ENCODE results near the gene ADK. TPM values are rescaled to one million over a fixed set of nuclear protein-coding genes. Genes with fewer than 3 reads are reported as not detected.

The ADK gene
- total and polyA plus RNA-seq, 2 of the 4 experiments (the other 2 are of a cell fraction): 30.6 to 40.9 TPM

DNA sequence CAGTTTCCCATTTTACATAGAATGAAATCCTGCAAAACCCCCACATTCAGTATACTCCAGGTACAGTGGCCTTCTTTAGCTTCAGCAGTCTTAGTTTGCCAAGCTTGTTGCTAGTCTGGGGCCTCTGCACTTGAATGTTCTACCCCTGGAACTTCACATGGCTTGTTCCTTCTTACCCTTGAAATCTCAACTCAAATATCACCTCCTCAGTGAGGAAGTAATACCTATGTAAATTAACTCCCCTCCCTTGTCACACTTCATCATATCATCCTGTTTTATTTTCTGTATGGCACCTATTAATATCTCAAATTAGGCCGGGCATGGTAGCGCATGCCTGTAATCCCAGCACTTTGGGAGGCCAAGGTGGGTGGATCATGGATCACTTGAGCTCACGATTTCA is 511.6 kb downstream of the ADK start:
- Histone ChIP-seq H2AK5ac (ENCODE audit: low read depth, low read length) (no peak overlapping the region), H2BK15ac (ENCODE audit: low read depth, low read length) (no peak overlapping the region), H3K14ac (replicated peaks; ENCODE audit: low read depth, low read length) (no peak overlapping the region), H3K4me3 (ENCODE audit: insufficient read depth, low read depth, low read length) (no peak overlapping the region), H3K9me3 (ENCODE audit: control insufficient read depth, insufficient read depth, low read length) (no peaks in the 10 kb centered on the region), H2BK20ac (ENCODE audit: low read depth, low read length) (no peak overlapping the region), H4K20me1 (ENCODE audit: insufficient read depth, low read length) (no peaks in the 10 kb centered on the region), H4K8ac (ENCODE audit: low read depth in 2 of 2, low read length in 2 of 2) (no peak overlapping the region), H3K9ac (ENCODE audit: low read depth, low read length) (no peak overlapping the region), H3K27me3 (ENCODE audit: control insufficient read depth, insufficient read depth, low read length) (no peaks in the 10 kb centered on the region), H3K4me1 (ENCODE audit: control insufficient read depth, insufficient read depth, low read length) (no peaks in the 10 kb centered on the region), H3K56ac (ENCODE audit: extremely low read depth, insufficient read depth, low read length) (no peak overlapping the region), H2AFZ (replicated peaks; ENCODE audit: low read length, poor library complexity) (no peak overlapping the region), H3K4ac (ENCODE audit: low read depth, low read length) (no peak overlapping the region), H2BK120ac (ENCODE audit: low read depth, low read length) (no peak overlapping the region), H3K36me3 (ENCODE audit: control insufficient read depth, insufficient read depth, low read length) (no peaks in the 10 kb centered on the region), H3K23ac (ENCODE audit: low read depth, low read length) (no peak overlapping the region), H3K79me1 (ENCODE audit: low read depth in 1 of 2, low read length in 2 of 2) (0 out of 4 replicates have a peak, but pooled peaks cover 0 to 4% of the 10 kb centered on the region in 2 experiments), H3K9me1 (ENCODE audit: insufficient read depth, low read length) (no peaks in the 10 kb centered on the region), H2AK9ac (replicated peaks; ENCODE audit: low read depth, low read length, poor library complexity) (no peak overlapping the region), H3K18ac (ENCODE audit: low read depth, low read length) (no peak overlapping the region), H3K4me2 (ENCODE audit: low read depth, low read length) (no peak overlapping the region), H3K27ac (ENCODE audit: insufficient read depth, low read length) (no peak overlapping the region), H2BK5ac (ENCODE audit: low read depth, low read length, poor library complexity, severe bottlenecking) (no peak overlapping the region), H4K5ac (ENCODE audit: low read depth, low read length) (no peak overlapping the region), H4K91ac (ENCODE audit: insufficient read depth, low read depth, low read length) (no peak overlapping the region)
- dilution Hi-C loops (cut with HindIII; ENCODE audit: low sequenced_read_pairs, unreplicated experiment) (no loop called here), intact Hi-C loops (cut with micrococcal nuclease) (no loop called here), in situ Hi-C loops (cut with MboI; ENCODE audit: low sequenced_read_pairs) (no loop called here)
- ATAC-seq (ENCODE audit: low read depth): no peak
- ChIA-PET POLR2A (ENCODE audit: unreplicated experiment) (no interaction called here), CTCF (no interaction called here)
- WGBS, 2 experiments (ENCODE audit: extremely low coverage in 2 of 2, insufficient read length in 1 of 2): no CpG with 5 or more reads among the region's 3 CpGs
- no peak for TF ChIP-seq FOS (IDR thresholded peaks at IDR 0.05; ENCODE audit: low read depth, low read length)
- no peak for TF ChIP-seq MAFK (IDR thresholded peaks at IDR 0.05; ENCODE audit: low read depth, low read length)
- TF ChIP-seq CEBPB (IDR thresholded peaks at IDR 0.05; ENCODE audit: low read depth, low read length): no peak
- TF ChIP-seq, protein P1, sequence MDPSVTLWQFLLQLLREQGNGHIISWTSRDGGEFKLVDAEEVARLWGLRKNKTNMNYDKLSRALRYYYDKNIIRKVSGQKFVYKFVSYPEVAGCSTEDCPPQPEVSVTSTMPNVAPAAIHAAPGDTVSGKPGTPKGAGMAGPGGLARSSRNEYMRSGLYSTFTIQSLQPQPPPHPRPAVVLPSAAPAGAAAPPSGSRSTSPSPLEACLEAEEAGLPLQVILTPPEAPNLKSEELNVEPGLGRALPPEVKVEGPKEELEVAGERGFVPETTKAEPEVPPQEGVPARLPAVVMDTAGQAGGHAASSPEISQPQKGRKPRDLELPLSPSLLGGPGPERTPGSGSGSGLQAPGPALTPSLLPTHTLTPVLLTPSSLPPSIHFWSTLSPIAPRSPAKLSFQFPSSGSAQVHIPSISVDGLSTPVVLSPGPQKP (IDR thresholded peaks at IDR 0.05; ENCODE audit: borderline replicate concordance, low read depth, low read length): no peak
- TF ChIP-seq, protein P2, sequence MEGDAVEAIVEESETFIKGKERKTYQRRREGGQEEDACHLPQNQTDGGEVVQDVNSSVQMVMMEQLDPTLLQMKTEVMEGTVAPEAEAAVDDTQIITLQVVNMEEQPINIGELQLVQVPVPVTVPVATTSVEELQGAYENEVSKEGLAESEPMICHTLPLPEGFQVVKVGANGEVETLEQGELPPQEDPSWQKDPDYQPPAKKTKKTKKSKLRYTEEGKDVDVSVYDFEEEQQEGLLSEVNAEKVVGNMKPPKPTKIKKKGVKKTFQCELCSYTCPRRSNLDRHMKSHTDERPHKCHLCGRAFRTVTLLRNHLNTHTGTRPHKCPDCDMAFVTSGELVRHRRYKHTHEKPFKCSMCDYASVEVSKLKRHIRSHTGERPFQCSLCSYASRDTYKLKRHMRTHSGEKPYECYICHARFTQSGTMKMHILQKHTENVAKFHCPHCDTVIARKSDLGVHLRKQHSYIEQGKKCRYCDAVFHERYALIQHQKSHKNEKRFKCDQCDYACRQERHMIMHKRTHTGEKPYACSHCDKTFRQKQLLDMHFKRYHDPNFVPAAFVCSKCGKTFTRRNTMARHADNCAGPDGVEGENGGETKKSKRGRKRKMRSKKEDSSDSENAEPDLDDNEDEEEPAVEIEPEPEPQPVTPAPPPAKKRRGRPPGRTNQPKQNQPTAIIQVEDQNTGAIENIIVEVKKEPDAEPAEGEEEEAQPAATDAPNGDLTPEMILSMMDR (conservative IDR thresholded peaks at IDR 0.05; ENCODE audit: low read depth, low read length): no peak
- BruUV-seq (replicated peaks): no TSS peak
- DNase-seq: no peak

Data from IMR-90 (cell line).